Left lobe of liver (tissue), 2 donors: ENCODE data around the gene ZBTB49. TPM values are rescaled to one million over a fixed set of nuclear protein-coding genes. Genes with fewer than 3 reads are reported as not detected.
"Not testable (repeated sequence)": the region's sequence is repeated elsewhere in the genome, so short reads cannot be mapped to it uniquely, and the experiment has no call there.

Experiments used
- ATAC-seq: fragments of 200-7000 bp; cut with Tn5 transposase; one replicate; pipeline ENCODE4 v1.9.1; 2020; ENCODE audit warnings: mild to moderate bottlenecking, moderate library complexity
- DNase-seq: peaks from one replicate; pipeline ENCODE4 v3.0.0-alpha.2; 2020; ENCODE audit warnings: low spot score
- total RNA-seq: library from RNA; stranded (reverse); gene quantifications from one replicate; pipeline ENCODE4 v1.2.1, GENCODE V29; 2021
- donor health status: DM: no; HTN: no; CAD: no; lungs with moderate emphysema.
- donor health status: DM: no; HTN: yes; CAD: no.

The ZBTB49 gene
- 3.2 TPM for total RNA-seq

DNA sequence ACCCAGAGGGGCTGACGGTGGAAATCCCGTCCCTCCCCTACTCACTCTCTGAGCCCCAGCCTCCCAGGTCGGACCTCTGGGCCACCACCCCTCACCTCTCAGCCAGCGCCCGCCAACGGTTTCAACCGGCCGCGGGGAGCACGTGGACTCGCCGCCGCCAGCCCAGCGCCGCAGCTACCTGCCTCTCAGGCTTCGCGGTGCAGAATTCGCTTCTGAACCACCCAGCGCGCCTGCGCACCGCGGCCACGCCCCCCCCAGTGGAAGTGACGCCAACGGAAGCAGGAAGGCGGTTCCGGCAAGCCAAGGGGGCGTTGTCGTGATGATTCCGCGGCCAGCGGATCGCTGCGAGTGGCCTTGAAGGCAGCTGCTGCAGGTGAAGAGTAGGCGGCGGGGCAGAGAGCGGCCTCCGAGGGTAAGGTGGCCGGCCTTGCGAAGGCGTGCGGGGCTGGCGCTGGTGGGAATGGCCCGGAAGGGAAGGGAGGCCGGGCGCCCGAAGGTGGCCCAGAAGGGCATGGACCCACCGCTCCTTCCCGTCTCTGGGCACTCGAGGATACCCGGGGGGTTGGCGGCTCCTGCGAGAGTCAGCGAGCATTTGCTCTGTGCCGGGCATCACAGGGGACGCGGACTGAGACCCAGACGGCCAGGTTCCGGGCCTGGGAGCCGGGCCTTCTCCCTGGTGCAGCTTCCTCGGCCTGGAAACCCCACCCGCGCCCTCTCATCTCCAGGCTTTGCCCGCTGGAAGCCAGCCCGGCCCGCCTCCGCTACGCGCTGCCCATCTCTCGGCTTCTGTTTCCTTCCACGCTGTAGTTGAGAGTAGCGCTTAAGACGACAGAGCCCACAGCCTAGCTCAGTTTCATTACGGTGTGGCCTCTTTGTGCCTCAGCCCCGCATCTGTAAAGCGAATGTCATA, at the start of gene ZBTB49, which contains the start of gene LYAR:
Gene ZBTB49, plus strand, starts transcription at position 311 of the 910 bp plus-strand sequence. CDS start 9,695 bp downstream, outside the sequence.
Gene LYAR, minus strand, starts transcription at position 214 of the 910 bp plus-strand sequence. CDS start 6,412 bp downstream, outside the sequence.
- peak; percentile 99 for ATAC-seq
- DNase-seq, result peak; percentile 97

GRCh38 chr4:4245172-4245571, 44.9 kb upstream of the ZBTB49 start:
- ATAC-seq, result no peak
- DNase-seq, result no peak

- ATAC-seq (no peak), DNase-seq (no peak)
These were observed 42.4 kb upstream of the ZBTB49 start for GRCh38 chr4:4247696-4248028.

- ATAC-seq (peak; percentile 93), DNase-seq (peak; percentile 94)
These were observed 41.8 kb upstream of the ZBTB49 start, which contains the start of gene TMEM128 for GRCh38 chr4:4248029-4248884. TSS of gene TMEM128 (minus strand) at chr4:4248223. CDS start at chr4:4248202, 21 bp downstream.

- ATAC-seq, result no peak
- no peak for DNase-seq
These were observed 41.2 kb upstream of the ZBTB49 start for GRCh38 chr4:4248885-4249203.

- ATAC-seq, result not testable (repeated sequence)
These were observed 40.7 kb upstream of the ZBTB49 start for GRCh38 chr4:4249342-4249741.

GRCh38 chr4:4249866-4250265, 40.2 kb upstream of the ZBTB49 start:
- no peak for ATAC-seq
- no peak for DNase-seq

More at GRCh38 chr4:4249342-4249741, 40.7 kb upstream of the ZBTB49 start:
- DNase-seq, result not testable (repeated sequence)

GRCh38 chr4:4254199-4254598, 35.9 kb upstream of the ZBTB49 start:
- no peak for ATAC-seq
- no peak for DNase-seq

DNA sequence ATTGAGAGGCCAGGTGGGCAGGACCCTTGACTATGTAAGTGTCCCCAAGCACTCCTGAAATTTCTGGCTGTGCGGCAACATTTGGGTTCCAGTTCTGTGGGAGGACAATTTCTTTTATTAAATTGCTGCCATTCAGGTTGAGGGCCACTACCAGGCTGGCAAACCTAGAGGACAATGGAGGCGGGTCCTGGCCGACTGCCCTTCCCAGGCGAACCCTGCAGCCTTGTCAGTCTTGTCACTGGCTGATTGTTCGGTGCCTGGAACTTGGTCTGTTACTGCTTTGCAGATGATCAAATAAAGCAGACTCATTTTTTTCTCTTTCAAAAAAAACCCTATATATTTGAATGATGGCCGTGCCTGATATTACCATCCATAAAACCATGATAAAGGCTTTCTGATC, 35.4 kb upstream of the ZBTB49 start:
- peak; percentile 82 for DNase-seq
- peak; percentile 81 for ATAC-seq

- DNase-seq, result no peak
- ATAC-seq, result no peak
These were observed 33.3 kb upstream of the ZBTB49 start for GRCh38 chr4:4256799-4257198.

- DNase-seq, result not testable (repeated sequence)
These were observed 32.3 kb upstream of the ZBTB49 start for GRCh38 chr4:4257705-4258104.

GRCh38 chr4:4259484-4260100, 30.5 kb upstream of the ZBTB49 start:
- peak; percentile 88 for ATAC-seq
- peak; percentile 89 for DNase-seq

More at GRCh38 chr4:4257705-4258104, 32.3 kb upstream of the ZBTB49 start:
- not testable (repeated sequence) for ATAC-seq

- ATAC-seq (peak; percentile 84), DNase-seq (no peak)
These were observed 29.8 kb upstream of the ZBTB49 start for GRCh38 chr4:4260185-4260751.

DNA sequence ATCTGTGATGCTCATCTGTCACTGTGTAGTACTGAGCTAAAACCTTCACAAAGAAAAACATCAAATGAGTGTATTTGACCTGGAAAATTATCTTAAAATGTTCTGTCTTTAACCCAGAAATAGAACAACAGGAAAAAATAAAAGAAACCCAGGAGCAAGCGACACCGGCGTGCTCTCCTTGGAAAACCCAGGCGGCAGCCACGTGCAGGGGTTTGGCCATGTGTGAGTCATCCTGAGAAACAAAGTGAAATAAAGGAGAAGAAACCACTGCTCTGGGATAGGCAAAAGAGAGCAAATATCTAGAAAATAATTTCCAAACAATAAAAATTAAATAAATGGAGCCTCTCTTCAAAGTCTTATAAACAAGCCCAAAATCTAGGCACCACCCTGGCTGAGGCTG, 22.1 kb upstream of the ZBTB49 start:
- DNase-seq (no peak), ATAC-seq (no peak)

GRCh38 chr4:4268776-4269175, 21.3 kb upstream of the ZBTB49 start:
- DNase-seq (no peak), ATAC-seq (no peak)

DNA sequence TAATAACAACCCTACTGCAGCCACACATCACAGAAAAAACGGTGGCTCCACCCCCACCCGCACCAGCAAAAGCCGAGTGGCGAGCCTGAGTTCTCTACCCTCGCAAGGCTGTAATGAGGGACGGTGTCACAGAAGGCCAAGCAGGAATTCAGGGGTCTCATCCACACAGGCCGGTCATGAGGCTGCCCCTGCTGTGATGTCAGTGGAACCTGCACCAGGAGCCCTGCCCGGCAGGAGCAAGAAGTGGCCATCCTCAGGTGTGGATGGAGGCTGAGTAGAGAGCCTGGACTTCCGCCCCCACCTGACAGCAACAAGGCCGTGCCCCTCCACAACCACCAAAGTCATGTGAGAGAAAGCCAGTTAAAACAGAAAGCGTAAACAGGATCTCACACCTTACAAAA, 20.7 kb upstream of the ZBTB49 start:
- ATAC-seq, result no peak
- no peak for DNase-seq

- ATAC-seq, result no peak
- no peak for DNase-seq
These were observed 20.2 kb upstream of the ZBTB49 start for GRCh38 chr4:4269856-4270255.

- no peak for DNase-seq
- no peak for ATAC-seq
These were observed 19.5 kb upstream of the ZBTB49 start for GRCh38 chr4:4270529-4270928.

- DNase-seq (no peak), ATAC-seq (peak; percentile 36)
These were observed 18.1 kb upstream of the ZBTB49 start for GRCh38 chr4:4271912-4272311.

- no peak for DNase-seq
These were observed 15.8 kb upstream of the ZBTB49 start for GRCh38 chr4:4274226-4274625.

DNA sequence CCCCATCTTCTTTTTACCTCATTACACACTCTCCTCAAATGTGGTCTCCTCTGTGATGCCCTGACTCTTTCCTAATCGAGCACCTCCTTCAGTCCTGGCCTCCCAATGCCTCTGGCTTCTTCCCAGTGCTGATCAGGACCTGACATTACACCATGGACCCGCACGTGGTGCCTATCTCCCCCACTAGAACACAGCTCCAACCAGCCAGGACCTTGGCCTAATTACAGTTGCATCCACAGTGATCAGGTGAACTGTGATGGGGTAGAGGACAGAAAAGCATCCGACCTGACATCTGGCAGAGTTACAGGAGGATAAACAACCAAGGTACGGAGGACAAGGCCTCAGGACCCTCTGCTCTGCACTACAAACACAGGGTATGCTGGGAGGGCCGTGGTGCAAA, 12.5 kb upstream of the ZBTB49 start:
- ATAC-seq (peak; percentile 73), DNase-seq (peak; percentile 53)

More at GRCh38 chr4:4274226-4274625, 15.8 kb upstream of the ZBTB49 start:
- no peak for ATAC-seq
